ENCODE results near the gene TUSC7. TPM values are rescaled to one million over a fixed set of nuclear protein-coding genes. Genes with fewer than 3 reads are reported as not detected.

TUSC7 gene
- total and polyA plus RNA-seq, 2 experiments from 2014 or later, result 0.21 TPM; not detected in 1

DNA sequence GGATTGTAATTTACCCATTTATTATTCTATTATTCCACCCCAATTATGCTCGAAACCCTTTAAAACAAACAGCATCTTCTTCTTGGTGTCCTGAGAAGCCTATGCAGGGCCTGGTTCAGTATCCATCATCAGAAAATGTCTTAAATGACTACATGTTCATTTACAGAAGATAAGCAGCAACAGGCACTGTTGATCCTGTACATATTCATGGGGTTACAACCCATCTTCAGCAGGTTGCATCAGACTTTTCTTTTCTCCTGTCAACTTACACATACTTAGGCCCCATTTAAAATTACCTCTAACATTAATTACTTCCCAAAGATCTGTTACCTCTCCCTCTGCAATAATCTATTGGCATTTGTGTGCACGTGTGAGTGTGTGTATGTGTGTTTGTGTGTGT, 18.9 kb downstream of the TUSC7 start:
- H3K79me2 ChIP-seq (ENCODE audit: insufficient read depth), result no peaks in the 10 kb centered on the region
- no peak overlapping the region for H2AFZ ChIP-seq
- 21 to 28% methylated on average over 2 of the region's 2 CpGs for WGBS, 2 experiments (ENCODE audit: low coverage in 1 of 2, low lambda C conversion rate in 2 of 2, missing lambda C conversion rate in 2 of 2)
- in situ Hi-C loops (cut with MboI), result no loop called here
- no peaks in the 10 kb centered on the region for H4K20me1 ChIP-seq (ENCODE audit: insufficient read depth)
- H3K4me3 ChIP-seq, result no peak overlapping the region
- H3K27me3 ChIP-seq (replicated peaks; ENCODE audit: insufficient read depth), result no peaks in the 10 kb centered on the region
- no peak overlapping the region for H3K9ac ChIP-seq
- H3K27ac ChIP-seq, result no peak overlapping the region
- TF ChIP-seq EZH2phosphoT487 (IDR thresholded peaks at IDR 0.05; ENCODE audit: insufficient read depth, low read depth) (no peak), EZH2 (IDR thresholded peaks at IDR 0.05; ENCODE audit: insufficient read depth, poor library complexity, severe bottlenecking) (no peak)
- no peaks in the 10 kb centered on the region for H3K9me2 ChIP-seq (ENCODE audit: insufficient read depth)
- DNase-seq, result no peak
- H3K4me1 ChIP-seq (ENCODE audit: insufficient read depth), result no peaks in the 10 kb centered on the region
- no peaks in the 10 kb centered on the region for H3F3A ChIP-seq (ENCODE audit: insufficient read depth)
- H3K4me2 ChIP-seq (ENCODE audit: unreplicated experiment), result no peak overlapping the region
- no peaks in the 10 kb centered on the region for H3K36me3 ChIP-seq (ENCODE audit: low read depth)
- no peaks in the 10 kb centered on the region for H3K9me3 ChIP-seq (ENCODE audit: low read depth)

DNA sequence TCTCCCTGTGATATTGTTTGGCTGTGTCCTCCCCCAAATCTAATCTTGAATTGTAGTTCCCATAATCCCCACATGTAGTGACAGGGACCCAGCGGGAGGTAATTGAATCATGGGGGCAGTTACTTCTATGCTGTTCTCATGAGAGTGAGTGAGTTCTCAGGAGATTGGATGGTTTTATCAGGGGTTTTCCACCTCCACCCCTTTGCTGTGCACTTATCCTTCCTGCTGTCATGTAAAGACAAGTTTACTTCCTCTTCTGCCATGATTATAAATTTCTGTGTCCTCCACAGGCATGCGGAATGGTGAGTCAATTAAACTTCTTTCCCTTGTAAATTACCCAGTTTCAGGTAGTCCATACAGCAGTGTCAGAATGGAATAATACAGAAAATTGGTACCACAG, 24.7 kb downstream of the TUSC7 start:
- TF ChIP-seq EZH2phosphoT487 (IDR thresholded peaks at IDR 0.05; ENCODE audit: insufficient read depth, low read depth) (no peak), EZH2 (IDR thresholded peaks at IDR 0.05; ENCODE audit: insufficient read depth, poor library complexity, severe bottlenecking) (no peak)
- H3K4me1 ChIP-seq (ENCODE audit: insufficient read depth), result no peaks in the 10 kb centered on the region
- no peak overlapping the region for H3K9ac ChIP-seq
- in situ Hi-C loops (cut with MboI), result no loop called here
- H3K27me3 ChIP-seq (replicated peaks; ENCODE audit: insufficient read depth), result no peaks in the 10 kb centered on the region
- H3K36me3 ChIP-seq (ENCODE audit: low read depth), result no peaks in the 10 kb centered on the region
- H3F3A ChIP-seq (ENCODE audit: insufficient read depth), result no peaks in the 10 kb centered on the region
- H3K4me3 ChIP-seq, result no peak overlapping the region
- H3K79me2 ChIP-seq (ENCODE audit: insufficient read depth), result no peaks in the 10 kb centered on the region
- no peaks in the 10 kb centered on the region for H3K9me2 ChIP-seq (ENCODE audit: insufficient read depth)
- no peak for DNase-seq
- 83% methylated on average over 2 of the region's 2 CpGs for WGBS, 2 experiments (ENCODE audit: low coverage in 1 of 2, low lambda C conversion rate in 2 of 2, missing lambda C conversion rate in 2 of 2)
- no peak overlapping the region for H2AFZ ChIP-seq
- H3K4me2 ChIP-seq (ENCODE audit: unreplicated experiment), result no peak overlapping the region
- H3K9me3 ChIP-seq (ENCODE audit: low read depth), result no peaks in the 10 kb centered on the region
- no peaks in the 10 kb centered on the region for H4K20me1 ChIP-seq (ENCODE audit: insufficient read depth)
- H3K27ac ChIP-seq, result no peak overlapping the region

DNA sequence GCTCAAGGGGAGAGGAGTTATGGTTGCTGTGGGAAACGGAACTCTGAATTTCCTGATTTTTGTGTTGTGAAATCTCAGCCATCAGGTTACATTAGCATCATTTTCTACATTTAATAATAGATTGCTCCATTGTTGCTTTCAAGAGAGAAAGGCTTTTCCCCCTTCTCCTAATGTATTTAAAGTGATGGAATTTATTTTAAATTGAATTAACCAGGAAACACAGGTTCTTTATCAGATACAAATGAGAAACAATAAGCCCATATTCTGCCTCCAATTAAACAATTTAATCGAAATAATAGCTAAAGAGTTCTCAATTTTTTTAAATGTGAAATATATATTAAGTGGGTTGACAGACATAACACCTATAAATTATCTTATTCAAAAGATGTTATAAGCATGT, 30.1 kb downstream of the TUSC7 start:
- in situ Hi-C loops (cut with MboI), result no loop called here
- Histone ChIP-seq H3K9me2 (ENCODE audit: insufficient read depth) (no peaks in the 10 kb centered on the region), H3F3A (ENCODE audit: insufficient read depth) (no peaks in the 10 kb centered on the region), H3K9me3 (ENCODE audit: low read depth) (no peaks in the 10 kb centered on the region), H3K27me3 (replicated peaks; ENCODE audit: insufficient read depth) (no peaks in the 10 kb centered on the region), H3K4me2 (ENCODE audit: unreplicated experiment) (no peak overlapping the region), H3K36me3 (ENCODE audit: low read depth) (no peaks in the 10 kb centered on the region), H4K20me1 (ENCODE audit: insufficient read depth) (no peaks in the 10 kb centered on the region), H3K79me2 (ENCODE audit: insufficient read depth) (no peaks in the 10 kb centered on the region), H3K4me3 (no peak overlapping the region), H3K27ac (no peak overlapping the region), H3K4me1 (ENCODE audit: insufficient read depth) (no peaks in the 10 kb centered on the region), H2AFZ (no peak overlapping the region), H3K9ac (no peak overlapping the region)
- whole genome bisulfite sequencing, 2 experiments (ENCODE audit: low coverage in 1 of 2, low lambda C conversion rate in 2 of 2, missing lambda C conversion rate in 2 of 2), result 23 to 32% methylated on average over 2 of the region's 2 CpGs
- no peak for DNase-seq
- TF ChIP-seq EZH2phosphoT487 (IDR thresholded peaks at IDR 0.05; ENCODE audit: insufficient read depth, low read depth), result no peak
- TF ChIP-seq EZH2 (IDR thresholded peaks at IDR 0.05; ENCODE audit: insufficient read depth, poor library complexity, severe bottlenecking), result no peak

DNA sequence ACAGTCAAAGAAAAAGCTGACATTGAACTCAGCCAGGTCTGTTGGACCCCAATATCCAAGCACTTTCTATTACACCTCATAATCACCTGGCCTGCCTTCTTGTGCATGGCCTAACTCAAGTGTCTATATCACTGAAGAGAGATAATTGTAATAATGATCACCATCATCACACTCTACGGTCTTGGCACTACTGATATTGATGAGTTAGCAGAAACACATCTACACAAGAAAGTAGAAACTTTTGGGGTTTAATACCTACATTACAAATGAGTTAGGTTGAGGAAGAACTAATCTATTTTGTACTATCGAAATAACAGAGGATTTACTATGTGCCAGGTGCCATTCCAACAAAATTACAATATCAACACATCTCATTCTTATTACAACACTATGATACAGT, 30.7 kb downstream of the TUSC7 start:
- Histone ChIP-seq H3K4me3 (no peak overlapping the region), H3K9me3 (ENCODE audit: low read depth) (no peaks in the 10 kb centered on the region), H3K27ac (no peak overlapping the region), H3F3A (ENCODE audit: insufficient read depth) (no peaks in the 10 kb centered on the region), H3K79me2 (ENCODE audit: insufficient read depth) (no peaks in the 10 kb centered on the region), H3K9me2 (ENCODE audit: insufficient read depth) (no peaks in the 10 kb centered on the region), H4K20me1 (ENCODE audit: insufficient read depth) (no peaks in the 10 kb centered on the region), H3K9ac (no peak overlapping the region), H3K4me2 (ENCODE audit: unreplicated experiment) (no peak overlapping the region), H2AFZ (no peak overlapping the region), H3K4me1 (ENCODE audit: insufficient read depth) (no peaks in the 10 kb centered on the region), H3K27me3 (replicated peaks; ENCODE audit: insufficient read depth) (no peaks in the 10 kb centered on the region), H3K36me3 (ENCODE audit: low read depth) (no peaks in the 10 kb centered on the region)
- in situ Hi-C loops (cut with MboI), result no loop called here
- TF ChIP-seq EZH2 (IDR thresholded peaks at IDR 0.05; ENCODE audit: insufficient read depth, poor library complexity, severe bottlenecking), result no peak
- TF ChIP-seq EZH2phosphoT487 (IDR thresholded peaks at IDR 0.05; ENCODE audit: insufficient read depth, low read depth), result no peak
- 35 to 49% methylated on average over 2 of the region's 2 CpGs for WGBS, 2 experiments (ENCODE audit: low coverage in 1 of 2, low lambda C conversion rate in 2 of 2, missing lambda C conversion rate in 2 of 2)
- DNase-seq, result no peak

DNA sequence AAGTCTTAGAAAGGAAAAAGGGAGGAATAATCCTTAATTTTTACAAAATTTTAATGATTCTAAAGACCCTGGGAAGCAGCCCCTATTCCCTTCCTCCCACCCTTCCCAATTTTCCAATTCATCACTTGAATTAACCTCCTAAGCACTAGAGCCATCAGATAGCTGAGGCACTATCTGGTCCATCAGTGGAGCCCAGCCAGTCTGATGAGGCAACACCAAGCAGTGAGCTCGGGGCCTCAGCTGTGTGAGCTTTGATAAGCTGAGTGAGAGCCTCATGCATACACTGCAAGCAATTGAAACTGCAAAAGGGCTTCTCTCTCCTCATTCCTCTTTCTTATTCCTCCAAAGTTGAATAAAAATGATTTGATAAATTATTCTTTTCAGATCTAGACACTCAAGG, 31.9 kb downstream of the TUSC7 start:
- no peak for TF ChIP-seq EZH2phosphoT487 (IDR thresholded peaks at IDR 0.05; ENCODE audit: insufficient read depth, low read depth)
- TF ChIP-seq EZH2 (IDR thresholded peaks at IDR 0.05; ENCODE audit: insufficient read depth, poor library complexity, severe bottlenecking), result no peak
- no peaks in the 10 kb centered on the region for H3F3A ChIP-seq (ENCODE audit: insufficient read depth)
- H3K9me3 ChIP-seq (ENCODE audit: low read depth), result no peaks in the 10 kb centered on the region
- 38 to 55% methylated on average over 1 of the region's 1 CpG for WGBS, 2 experiments (ENCODE audit: low coverage in 1 of 2, low lambda C conversion rate in 2 of 2, missing lambda C conversion rate in 2 of 2)
- H3K27ac ChIP-seq, result no peak overlapping the region
- H2AFZ ChIP-seq, result no peak overlapping the region
- no peaks in the 10 kb centered on the region for H3K4me1 ChIP-seq (ENCODE audit: insufficient read depth)
- H3K4me2 ChIP-seq (ENCODE audit: unreplicated experiment), result no peak overlapping the region
- no peaks in the 10 kb centered on the region for H4K20me1 ChIP-seq (ENCODE audit: insufficient read depth)
- no peak overlapping the region for H3K9ac ChIP-seq
- no peak for DNase-seq
- no peak overlapping the region for H3K4me3 ChIP-seq
- H3K27me3 ChIP-seq (replicated peaks; ENCODE audit: insufficient read depth), result no peaks in the 10 kb centered on the region
- in situ Hi-C loops (cut with MboI), result no loop called here
- H3K79me2 ChIP-seq (ENCODE audit: insufficient read depth), result no peaks in the 10 kb centered on the region
- H3K36me3 ChIP-seq (ENCODE audit: low read depth), result no peaks in the 10 kb centered on the region
- no peaks in the 10 kb centered on the region for H3K9me2 ChIP-seq (ENCODE audit: insufficient read depth)

All from GM23248 (cell line).